ENCODE measurements around the gene RASSF3.

- TF ChIP-seq GLIS3 (CRISPR knock-in tag; IDR thresholded peaks at IDR 0.05) (no peak), PPARA (CRISPR knock-in tag; IDR thresholded peaks at IDR 0.05; ENCODE audit: borderline replicate concordance) (no peak), TOX (CRISPR knock-in tag; IDR thresholded peaks at IDR 0.05; ENCODE audit: borderline replicate concordance) (no peak), ZC3H10 (CRISPR knock-in tag; IDR thresholded peaks at IDR 0.05) (no peak), ZFP3 (CRISPR knock-in tag; IDR thresholded peaks at IDR 0.05) (no peak), BACH2 (CRISPR knock-in tag; IDR thresholded peaks at IDR 0.05; ENCODE audit: borderline replicate concordance) (no peak), ESRRG (CRISPR knock-in tag; IDR thresholded peaks at IDR 0.05) (no peak)
- TF ChIP-seq, protein P1, sequence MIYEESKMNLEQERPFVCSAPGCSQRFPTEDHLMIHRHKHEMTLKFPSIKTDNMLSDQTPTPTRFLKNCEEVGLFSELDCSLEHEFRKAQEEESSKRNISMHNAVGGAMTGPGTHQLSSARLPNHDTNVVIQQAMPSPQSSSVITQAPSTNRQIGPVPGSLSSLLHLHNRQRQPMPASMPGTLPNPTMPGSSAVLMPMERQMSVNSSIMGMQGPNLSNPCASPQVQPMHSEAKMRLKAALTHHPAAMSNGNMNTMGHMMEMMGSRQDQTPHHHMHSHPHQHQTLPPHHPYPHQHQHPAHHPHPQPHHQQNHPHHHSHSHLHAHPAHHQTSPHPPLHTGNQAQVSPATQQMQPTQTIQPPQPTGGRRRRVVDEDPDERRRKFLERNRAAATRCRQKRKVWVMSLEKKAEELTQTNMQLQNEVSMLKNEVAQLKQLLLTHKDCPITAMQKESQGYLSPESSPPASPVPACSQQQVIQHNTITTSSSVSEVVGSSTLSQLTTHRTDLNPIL (CRISPR knock-in tag; IDR thresholded peaks at IDR 0.05; ENCODE audit: low read depth), result 0 out of 2 replicates have a peak, but pooled peaks have one; percentile 18
- TF ChIP-seq, protein P2, sequence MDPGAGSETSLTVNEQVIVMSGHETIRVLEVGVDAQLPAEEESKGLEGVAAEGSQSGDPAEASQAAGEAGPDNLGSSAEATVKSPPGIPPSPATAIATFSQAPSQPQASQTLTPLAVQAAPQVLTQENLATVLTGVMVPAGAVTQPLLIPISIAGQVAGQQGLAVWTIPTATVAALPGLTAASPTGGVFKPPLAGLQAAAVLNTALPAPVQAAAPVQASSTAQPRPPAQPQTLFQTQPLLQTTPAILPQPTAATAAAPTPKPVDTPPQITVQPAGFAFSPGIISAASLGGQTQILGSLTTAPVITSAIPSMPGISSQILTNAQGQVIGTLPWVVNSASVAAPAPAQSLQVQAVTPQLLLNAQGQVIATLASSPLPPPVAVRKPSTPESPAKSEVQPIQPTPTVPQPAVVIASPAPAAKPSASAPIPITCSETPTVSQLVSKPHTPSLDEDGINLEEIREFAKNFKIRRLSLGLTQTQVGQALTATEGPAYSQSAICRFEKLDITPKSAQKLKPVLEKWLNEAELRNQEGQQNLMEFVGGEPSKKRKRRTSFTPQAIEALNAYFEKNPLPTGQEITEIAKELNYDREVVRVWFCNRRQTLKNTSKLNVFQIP (CRISPR knock-in tag; IDR thresholded peaks at IDR 0.05; ENCODE audit: borderline replicate concordance, low read depth), result no peak
- TF ChIP-seq, protein P3, sequence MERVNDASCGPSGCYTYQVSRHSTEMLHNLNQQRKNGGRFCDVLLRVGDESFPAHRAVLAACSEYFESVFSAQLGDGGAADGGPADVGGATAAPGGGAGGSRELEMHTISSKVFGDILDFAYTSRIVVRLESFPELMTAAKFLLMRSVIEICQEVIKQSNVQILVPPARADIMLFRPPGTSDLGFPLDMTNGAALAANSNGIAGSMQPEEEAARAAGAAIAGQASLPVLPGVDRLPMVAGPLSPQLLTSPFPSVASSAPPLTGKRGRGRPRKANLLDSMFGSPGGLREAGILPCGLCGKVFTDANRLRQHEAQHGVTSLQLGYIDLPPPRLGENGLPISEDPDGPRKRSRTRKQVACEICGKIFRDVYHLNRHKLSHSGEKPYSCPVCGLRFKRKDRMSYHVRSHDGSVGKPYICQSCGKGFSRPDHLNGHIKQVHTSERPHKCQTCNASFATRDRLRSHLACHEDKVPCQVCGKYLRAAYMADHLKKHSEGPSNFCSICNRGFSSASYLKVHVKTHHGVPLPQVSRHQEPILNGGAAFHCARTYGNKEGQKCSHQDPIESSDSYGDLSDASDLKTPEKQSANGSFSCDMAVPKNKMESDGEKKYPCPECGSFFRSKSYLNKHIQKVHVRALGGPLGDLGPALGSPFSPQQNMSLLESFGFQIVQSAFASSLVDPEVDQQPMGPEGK (CRISPR knock-in tag; IDR thresholded peaks at IDR 0.05; ENCODE audit: borderline replicate concordance), result no peak
- TF ChIP-seq, protein P4, sequence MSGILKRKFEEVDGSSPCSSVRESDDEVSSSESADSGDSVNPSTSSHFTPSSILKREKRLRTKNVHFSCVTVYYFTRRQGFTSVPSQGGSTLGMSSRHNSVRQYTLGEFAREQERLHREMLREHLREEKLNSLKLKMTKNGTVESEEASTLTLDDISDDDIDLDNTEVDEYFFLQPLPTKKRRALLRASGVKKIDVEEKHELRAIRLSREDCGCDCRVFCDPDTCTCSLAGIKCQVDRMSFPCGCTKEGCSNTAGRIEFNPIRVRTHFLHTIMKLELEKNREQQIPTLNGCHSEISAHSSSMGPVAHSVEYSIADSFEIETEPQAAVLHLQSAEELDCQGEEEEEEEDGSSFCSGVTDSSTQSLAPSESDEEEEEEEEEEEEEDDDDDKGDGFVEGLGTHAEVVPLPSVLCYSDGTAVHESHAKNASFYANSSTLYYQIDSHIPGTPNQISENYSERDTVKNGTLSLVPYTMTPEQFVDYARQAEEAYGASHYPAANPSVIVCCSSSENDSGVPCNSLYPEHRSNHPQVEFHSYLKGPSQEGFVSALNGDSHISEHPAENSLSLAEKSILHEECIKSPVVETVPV (CRISPR knock-in tag; IDR thresholded peaks at IDR 0.05), result no peak
Measured at GRCh38 chr12:64583771-64584421, 26.4 kb upstream of the RASSF3 start.

All from SK-N-SH treated with all-trans-retinoic acid at 6 μM for 48 hours (cell line).